ENCODE results near the gene PGD.

PGD gene

GRCh38 chr1:10398734-10399443, at the start of gene PGD:
Gene PGD, plus strand, starts transcription at chr1:10399064. Its CDS starts 54 bp downstream, at chr1:10399118.
- DNase-seq: peak; percentile 95

DNA sequence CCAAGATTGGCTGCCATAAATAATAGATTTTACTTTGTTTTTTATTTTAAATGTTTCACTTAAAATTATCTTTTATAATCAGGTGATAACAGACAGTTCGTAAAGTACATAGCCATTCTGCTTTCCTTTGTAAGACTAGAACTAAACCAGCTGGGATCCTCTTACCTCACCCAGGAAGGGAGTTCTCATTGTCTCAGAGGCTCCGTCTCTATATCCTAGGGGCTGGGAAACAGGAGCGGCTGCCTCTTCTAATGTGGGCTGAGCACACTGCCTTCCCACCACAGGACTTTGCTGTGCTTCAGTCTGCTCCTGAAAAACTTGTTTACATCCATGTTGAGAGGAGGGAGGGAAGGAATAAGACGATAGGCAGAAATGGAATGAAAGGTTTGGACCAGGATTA, 45.6 kb upstream of the PGD start:
- DNase-seq: no peak

GRCh38 chr1:10353693-10354092, 45.2 kb upstream of the PGD start:
- DNase-seq: no peak

DNA sequence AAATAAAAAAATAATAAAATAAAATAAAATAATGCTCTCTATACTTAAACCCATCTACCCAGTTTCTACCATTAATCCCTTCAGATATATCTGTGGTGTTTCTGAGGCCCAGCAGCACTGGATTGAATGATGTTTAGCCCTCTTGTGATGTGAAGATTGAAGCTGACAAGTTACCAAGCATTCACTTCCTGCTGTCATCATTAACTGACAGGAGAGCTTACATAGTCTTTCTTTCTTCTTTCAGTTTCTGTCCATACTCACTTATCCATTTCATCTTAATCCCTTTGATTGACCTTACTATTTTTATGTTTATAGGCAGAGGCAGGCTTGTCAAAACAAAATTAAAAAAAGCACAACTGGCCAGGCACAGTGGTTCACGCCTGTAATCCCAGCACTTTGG, 38.8 kb upstream of the PGD start:
- no peak for DNase-seq

DNA sequence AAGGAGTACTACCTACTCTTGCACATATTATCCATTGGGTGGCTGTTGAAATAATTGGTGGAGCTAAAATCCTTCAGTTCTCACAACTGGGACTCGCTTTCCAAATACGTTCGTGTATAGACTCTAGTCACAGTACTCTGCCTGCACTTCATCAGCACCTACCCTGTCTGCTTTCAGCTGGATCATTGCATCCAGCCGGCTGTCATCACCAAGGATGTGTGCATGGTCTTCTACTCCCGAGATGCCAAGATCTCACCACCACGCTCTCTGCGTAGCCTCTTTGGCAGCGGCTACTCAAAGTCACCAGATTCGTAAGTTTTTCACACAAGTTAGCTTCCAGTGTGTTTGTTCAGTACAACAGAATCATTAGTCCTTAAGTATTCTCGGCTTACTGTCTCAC, 37.3 kb upstream of the PGD start:
- DNase-seq: no peak

DNA sequence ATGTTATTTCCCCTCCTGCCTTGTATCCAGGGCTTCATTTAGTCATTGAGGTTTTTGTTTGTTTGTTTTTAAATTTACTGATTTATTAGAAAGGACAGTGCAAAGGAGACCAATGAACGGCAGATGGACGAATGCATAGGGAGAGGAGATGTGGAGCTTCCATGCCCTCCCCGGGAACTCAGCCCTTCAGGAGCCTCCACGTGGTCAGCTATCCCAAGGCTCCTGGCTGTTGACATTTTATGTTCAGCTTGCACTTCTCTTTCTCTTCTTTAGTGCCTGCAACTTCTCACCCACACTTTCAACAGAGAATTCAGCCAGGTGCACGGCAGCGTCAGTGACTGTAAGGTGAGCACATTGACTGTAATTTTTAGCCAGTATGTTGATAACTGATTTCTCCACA, 30.7 kb upstream of the PGD start:
- DNase-seq: no peak

DNA sequence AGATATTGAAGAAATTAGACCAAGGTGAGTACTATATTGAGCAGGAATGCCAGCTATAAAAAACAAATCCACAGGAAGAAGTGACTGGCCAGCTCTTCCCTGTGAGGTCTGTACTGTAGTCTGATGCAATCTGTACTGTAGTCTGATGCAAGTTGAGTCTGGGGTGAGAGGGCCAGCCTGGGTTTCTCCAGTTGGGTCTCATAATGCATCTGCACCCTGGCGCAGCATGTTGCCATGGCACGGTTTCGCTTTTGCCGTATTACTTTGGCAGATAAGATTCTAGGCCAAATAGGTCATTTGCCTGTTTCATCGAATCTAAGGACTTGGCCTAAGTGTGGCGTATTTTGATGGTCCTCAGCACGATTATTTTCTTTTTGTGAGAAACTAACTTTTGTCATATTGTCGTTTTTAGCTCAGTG, 24.4 kb upstream of the PGD start:
- no peak for DNase-seq

GRCh38 chr1:10377365-10378029, 21.4 kb upstream of the PGD start:
- DNase-seq: peak; percentile 38

DNA sequence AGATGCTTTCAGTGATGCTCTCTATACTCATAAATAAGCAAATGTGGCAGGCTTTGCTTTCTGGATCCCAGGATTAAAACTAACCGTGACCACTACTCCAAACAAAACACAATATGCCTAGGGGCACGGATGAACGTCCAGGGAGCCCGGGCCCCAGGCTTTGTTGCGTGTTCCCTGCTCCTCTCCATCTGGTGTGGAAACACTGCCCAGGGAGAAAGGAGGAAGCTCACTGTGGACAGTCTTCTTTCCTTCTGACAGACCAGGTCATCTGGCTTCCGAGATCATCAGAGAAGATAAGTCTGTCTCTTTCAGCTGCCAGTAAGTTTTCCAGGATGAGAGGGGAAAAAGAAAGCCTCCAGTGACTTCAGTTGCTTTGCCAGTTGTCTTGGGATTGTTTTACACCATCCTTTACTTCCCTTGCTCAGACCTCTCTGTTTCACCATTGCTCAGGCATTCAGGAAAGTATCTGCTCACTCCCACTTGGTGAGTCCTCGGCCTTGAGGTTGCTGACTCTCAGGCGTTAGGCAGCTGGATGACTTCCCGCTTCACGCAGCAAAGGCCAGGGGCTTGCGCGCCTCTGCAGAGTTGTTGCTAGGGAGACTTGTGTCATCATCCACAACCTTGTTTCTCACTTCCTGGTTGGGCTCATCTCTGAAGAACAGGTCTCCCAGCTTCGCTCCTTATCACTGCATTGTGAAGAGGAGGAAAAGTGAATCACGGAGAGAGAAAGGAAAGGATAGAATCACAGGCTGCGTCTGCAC, 20.6 kb upstream of the PGD start:
- DNase-seq: peak; percentile 57

GRCh38 chr1:10379101-10379620, 19.7 kb upstream of the PGD start:
- no peak for DNase-seq

DNA sequence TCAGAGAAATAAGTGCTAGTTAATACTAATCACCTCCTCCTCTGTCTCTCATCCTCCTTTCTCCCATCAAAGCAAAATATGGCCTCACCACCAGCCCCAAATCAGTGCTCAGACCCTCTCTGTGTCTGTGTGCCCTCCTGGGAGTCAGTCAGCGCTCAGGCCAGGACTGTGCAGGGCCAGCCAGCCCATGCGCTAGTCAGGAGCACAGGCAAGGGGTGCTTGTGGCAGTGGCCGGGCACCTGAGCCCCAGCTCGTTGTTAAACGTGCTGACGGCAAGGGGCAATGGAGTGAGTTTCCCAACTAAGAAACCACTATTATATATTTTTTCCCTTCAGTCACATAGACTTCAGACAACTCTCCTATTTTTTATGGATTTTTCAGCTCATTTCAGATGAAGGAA, 19.2 kb upstream of the PGD start:
- no peak for DNase-seq

DNA sequence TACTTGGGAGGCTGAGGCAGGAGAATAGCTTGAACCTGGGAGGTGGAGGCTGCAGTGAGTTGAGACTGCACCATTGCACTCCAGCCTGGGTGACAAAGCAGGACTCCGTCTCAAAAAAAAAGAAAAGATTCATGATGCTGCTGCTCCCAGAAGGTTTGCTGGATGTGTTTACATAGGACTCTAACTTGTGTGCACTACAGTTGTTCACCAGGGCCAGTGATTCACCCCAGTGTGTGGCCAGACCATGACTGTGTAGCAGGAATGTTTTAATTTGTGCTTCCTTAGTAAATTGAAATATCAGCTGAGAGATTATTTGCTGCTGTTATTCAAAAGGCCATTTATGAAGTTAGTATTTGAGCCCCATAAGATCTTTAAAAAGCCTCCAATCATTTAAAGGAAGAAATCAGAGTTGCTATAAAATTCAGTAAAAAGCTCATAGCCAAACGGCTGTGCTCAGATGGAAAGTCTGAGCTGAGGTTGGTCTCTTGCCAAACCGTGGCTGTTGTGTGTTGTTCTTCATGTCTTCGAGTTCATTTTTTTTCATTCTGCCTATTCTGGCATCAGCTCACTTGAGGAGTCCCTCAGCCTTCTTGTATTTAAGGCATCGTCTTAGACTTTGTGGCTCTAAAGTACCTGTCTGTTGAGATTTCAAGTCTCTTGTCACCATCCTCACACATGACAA, 18.1 kb upstream of the PGD start:
- DNase-seq: no peak

DNA sequence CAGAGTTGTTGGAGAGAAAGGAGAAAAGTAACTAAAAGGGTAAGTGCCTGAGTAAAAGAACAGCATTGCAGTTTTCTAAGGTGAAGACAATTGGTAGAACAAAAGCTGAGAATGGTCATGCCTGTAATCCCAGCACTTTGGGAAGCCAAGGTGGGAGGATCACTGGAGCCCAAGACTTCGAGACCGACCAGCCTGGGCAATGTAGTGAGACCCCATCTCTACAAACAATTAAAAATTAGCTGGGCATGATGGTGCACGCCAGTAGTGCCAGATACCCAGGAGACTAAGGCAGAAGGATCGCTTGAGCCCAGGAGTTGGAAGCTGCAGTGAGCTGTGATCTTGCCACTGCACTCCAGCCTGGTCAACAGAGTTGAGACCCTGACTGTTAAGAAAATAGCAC, 15.2 kb upstream of the PGD start:
- DNase-seq: no peak

DNA sequence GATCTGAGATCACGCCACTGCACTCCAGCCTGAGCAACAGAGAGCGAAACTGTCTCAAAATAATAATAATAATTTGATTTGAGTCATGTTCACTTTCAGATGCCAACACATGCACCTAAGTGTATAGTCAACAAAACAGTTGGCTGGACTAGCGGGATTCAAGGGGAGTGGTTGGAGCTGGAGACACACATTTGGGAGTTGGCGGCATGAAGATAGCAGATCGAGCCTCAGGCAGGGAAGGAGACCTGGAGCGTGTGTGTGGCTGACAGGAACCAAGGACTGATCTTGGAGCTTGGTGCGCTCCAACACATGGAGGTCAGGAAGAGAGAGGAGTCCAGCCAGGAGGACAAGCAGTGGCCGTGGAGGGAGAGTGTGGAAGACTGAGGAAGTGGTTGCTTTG, 14.6 kb upstream of the PGD start:
- DNase-seq: no peak

DNA sequence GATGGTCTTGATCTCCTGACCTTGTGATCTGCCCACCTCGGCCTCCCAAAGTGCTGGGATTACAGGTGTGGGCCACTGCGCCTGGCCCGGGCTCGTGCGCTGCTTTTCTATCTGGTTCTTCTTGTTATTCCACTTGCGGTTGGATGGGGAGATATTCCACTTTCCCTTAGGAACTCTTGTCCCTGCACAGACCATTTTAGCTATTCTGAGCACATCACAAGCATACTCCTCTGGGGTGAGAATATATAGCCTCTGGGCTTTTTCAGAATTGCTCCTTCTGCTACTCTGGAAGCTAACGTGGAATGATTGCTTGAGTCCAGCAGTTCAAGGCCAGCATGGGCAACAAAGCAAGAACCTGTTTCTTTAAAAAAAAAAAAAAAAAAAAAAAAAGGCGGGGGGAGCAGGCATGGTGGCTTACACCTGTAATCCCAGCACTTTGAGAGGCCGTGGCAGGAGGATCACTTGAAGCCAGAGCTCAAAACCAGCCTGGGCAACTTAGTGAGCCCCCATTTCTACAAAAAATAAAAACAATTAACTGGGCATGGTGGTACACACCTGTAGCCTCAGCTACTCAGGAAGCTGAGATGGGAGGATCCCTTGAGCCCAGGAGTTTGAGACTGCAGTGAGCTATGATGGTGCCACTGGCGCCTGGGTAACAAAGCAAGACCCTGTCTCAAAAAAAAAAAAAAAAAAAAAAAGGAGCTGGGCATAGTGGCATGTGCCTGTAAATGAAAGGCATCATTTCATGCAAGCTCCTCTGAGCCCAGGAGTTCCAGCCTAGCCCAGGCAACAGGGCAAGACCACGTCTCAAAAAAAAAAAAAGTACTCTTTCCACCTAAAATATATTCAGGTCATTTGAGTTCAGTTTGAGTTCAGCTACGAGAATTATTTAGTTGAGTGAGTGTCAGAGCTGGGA, 11.8 kb upstream of the PGD start:
- DNase-seq: no peak

- DNase-seq: no peak
Observed at GRCh38 chr1:10387677-10388386, 11.0 kb upstream of the PGD start.

GRCh38 chr1:10388387-10388715, 10.5 kb upstream of the PGD start:
- no peak for DNase-seq

- DNase-seq: no peak
Observed at GRCh38 chr1:10389271-10389973, 9.4 kb upstream of the PGD start.

GRCh38 chr1:10396870-10397269, 2.0 kb upstream of the PGD start:
- DNase-seq: no peak

DNA sequence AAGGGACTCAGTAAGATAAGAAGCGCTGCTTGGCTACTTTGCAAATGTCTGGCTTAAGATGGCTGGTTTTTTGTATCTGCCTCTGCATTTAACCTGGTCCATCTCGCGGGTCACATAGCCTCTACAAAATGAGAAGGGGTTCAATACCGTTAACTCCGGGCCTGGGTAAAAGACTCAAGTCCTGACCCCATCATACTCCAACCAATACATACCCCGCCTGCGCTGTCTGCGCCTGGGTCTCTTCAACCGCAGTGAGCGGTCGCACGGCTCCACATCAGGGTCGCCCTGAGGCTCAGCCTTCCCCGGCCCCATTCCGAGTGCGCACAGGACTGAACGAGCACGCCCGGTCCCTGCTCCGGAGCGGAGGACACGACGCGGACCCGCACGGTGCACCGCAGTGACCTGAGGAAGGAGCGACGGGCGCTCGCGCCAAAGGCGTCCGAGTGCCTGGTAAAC, 558 bp upstream of the PGD start:
- no peak for DNase-seq

- DNase-seq: no peak
Observed at GRCh38 chr1:10399444-10399941, 629 bp downstream of the PGD start.
